K562 (cell line): ENCODE results near the gene KIAA0930. TPM values are rescaled to one million over a fixed set of nuclear protein-coding genes. Genes with fewer than 3 reads are reported as not detected.

ENCODE experiments used
- ATAC-seq: fragments of 200-7000 bp; cut with Tn5 transposase; 3 replicates; pipeline ENCODE4 v1.9.1; 2020; ENCODE audit warnings: moderate library complexity
- BruUV-seq: library from RNA; stranded (reverse); fragments of 400-500 nt; replicated peaks from 2 replicates; lab custom pipeline; 2021; lab: Mats Ljungman, UMichigan
- CTCF ChIA-PET: fragments of 300-600 bp; formaldehyde crosslinking; extraction: SDS; loops from one replicate; lab custom pipeline; 2021; ENCODE audit warnings: low intra/inter-chr PET ratio; lab: Yijun Ruan, JAX
- POLR2A ChIA-PET: fragments of 300-600, 350-650 bp; sonication (Branson Sonifier 250); formaldehyde crosslinking; extraction: SDS; loops from one replicate; lab custom pipeline; 2021; ENCODE audit warnings: antibody characterized with exemption, inconsistent platforms; lab: Yijun Ruan, JAX
- DNase-seq, 4 experiments: peaks; one replicate each; pipeline versions ENCODE4 v3.0.0 to v3.0.0-alpha.2; 2011 to 2018; ENCODE audit warnings: low spot score in 3 of 4, mixed read lengths in 3 of 4; ENCODE audit errors: extremely low read depth in 1 of 4
- FAIRE-seq: peaks from 2 replicates; lab custom pipeline; 2011; peaks lifted over from hg19 to GRCh38; lab: Jason Lieb, UNC
- H2AFZ ChIP-seq: 2 replicates; pipeline ENCODE4 v1.6.0; 2011; ENCODE audit warnings: low read depth, low read length, control low read depth, inconsistent platforms
- H3K27ac ChIP-seq: fragments of 200-600 bp; 3 replicates; pipeline ENCODE4 v1.8.0; 2011; ENCODE audit warnings: low read depth, mild to moderate bottlenecking, control low read depth, inconsistent platforms, low read length, moderate library complexity, mixed read lengths; ENCODE audit errors: extremely low read depth
- H3K27me3 ChIP-seq, 2 experiments: fragments of 300-600 bp in 1 of 2; 2 replicates in 1 of 2; 3 replicates in 1 of 2; pipeline versions ENCODE4 v1.6.0 to v1.8.0; 2011; ENCODE audit warnings: inconsistent platforms in 2 of 2, low read length in 2 of 2, mild to moderate bottlenecking in 1 of 2, mixed read lengths in 1 of 2, moderate library complexity in 1 of 2; ENCODE audit not compliant: control insufficient read depth in 2 of 2, insufficient read depth in 2 of 2
- H3K36me3 ChIP-seq: fragments of 300-600 bp; 3 replicates; pipeline ENCODE4 v1.8.0; 2011; ENCODE audit warnings: mild to moderate bottlenecking, low read length, inconsistent platforms; ENCODE audit not compliant: control insufficient read depth, insufficient read depth
- H3K4me1 ChIP-seq, 2 experiments: fragments of 200-600 bp in 1 of 2; replicated peaks in 1 of 2; 2 replicates in 1 of 2; 3 replicates in 1 of 2; pipeline versions ENCODE4 v1.5.1 to v1.8.0; 2011; ENCODE audit warnings: inconsistent platforms in 2 of 2, low read length in 2 of 2, mild to moderate bottlenecking in 1 of 2, mixed read lengths in 1 of 2, moderate library complexity in 1 of 2; ENCODE audit not compliant: control insufficient read depth in 2 of 2, insufficient read depth in 2 of 2
- H3K4me2 ChIP-seq: 2 replicates; pipeline ENCODE4 v1.6.1; 2011; ENCODE audit warnings: low read length, control low read depth, inconsistent platforms, mixed read lengths; ENCODE audit not compliant: insufficient read depth
- H3K4me3 ChIP-seq: fragments of 200-600 bp; sonication (generic), shearing (Covaris generic); 2 replicates; pipeline ENCODE4 v1.5.1; 2016; ENCODE audit warnings: control low read depth, inconsistent platforms
- H3K79me2 ChIP-seq: fragments of 200-600 bp; 3 replicates; pipeline ENCODE4 v1.8.0; 2011; ENCODE audit warnings: low read length, inconsistent platforms; ENCODE audit not compliant: control insufficient read depth, insufficient read depth
- H3K9ac ChIP-seq, 2 experiments: 2 replicates each; pipeline versions ENCODE4 v1.6.0 to v1.6.1; 2011; ENCODE audit warnings: low read depth in 2 of 2, low read length in 2 of 2, control low read depth in 1 of 2, inconsistent platforms in 1 of 2, mild to moderate bottlenecking in 1 of 2, mixed read lengths in 1 of 2; ENCODE audit not compliant: insufficient read depth in 1 of 2
- H3K9me1 ChIP-seq: one replicate; pipeline ENCODE4 v1.6.0; 2011; ENCODE audit warnings: inconsistent platforms, mild to moderate bottlenecking, low read length, moderate library complexity; ENCODE audit not compliant: control insufficient read depth, insufficient read depth
- H3K9me3 ChIP-seq: replicated peaks from 2 replicates; pipeline ENCODE4 v1.5.1; 2011; ENCODE audit warnings: low read depth, low read length, inconsistent platforms; ENCODE audit not compliant: control insufficient read depth, insufficient read depth
- H4K20me1 ChIP-seq: replicated peaks from 2 replicates; pipeline ENCODE4 v1.6.1; 2011; ENCODE audit warnings: low read length, inconsistent platforms, mixed read lengths; ENCODE audit not compliant: control insufficient read depth, insufficient read depth
- ATF3 ChIP-seq, 2 experiments: fragments of 450-650 bp in 1 of 2; sonication (generic) in 1 of 2; formaldehyde crosslinking in 1 of 2; IDR thresholded peaks in 1 of 2; conservative IDR thresholded peaks in 1 of 2; 2 replicates each; pipeline versions ENCODE4 v1.6.1 to v1.8.1; 2016 to 2023; ENCODE audit warnings: mild to moderate bottlenecking in 2 of 2, moderate library complexity in 2 of 2, inconsistent platforms in 1 of 2, missing genetic modification reagents in 1 of 2
- CCNT2 ChIP-seq: IDR thresholded peaks from 2 replicates; pipeline ENCODE4 v1.6.1; 2011; ENCODE audit warnings: borderline replicate concordance, low read depth, mild to moderate bottlenecking, moderate library complexity, mixed read lengths, low read length; ENCODE audit not compliant: insufficient read length; ENCODE audit errors: extremely low read depth
- ESRRB ChIP-seq: fragments of 250-450 bp; sonication (Bioruptor Pico); IDR thresholded peaks from 2 replicates; pipeline ENCODE4 v1.5.0; 2020; ENCODE audit warnings: mild to moderate bottlenecking, moderate library complexity, borderline replicate concordance
- FOXK2 ChIP-seq, 2 experiments: fragments of 450-650 bp; IDR thresholded peaks in 1 of 2; conservative IDR thresholded peaks in 1 of 2; 2 replicates each; pipeline ENCODE4 v1.6.1; 2016; ENCODE audit warnings: low read depth in 2 of 2, mild to moderate bottlenecking in 1 of 2
- FOXP1 ChIP-seq: sonication (generic); formaldehyde crosslinking; IDR thresholded peaks from 2 replicates; pipeline ENCODE4 v1.8.0; 2022; ENCODE audit warnings: mild to moderate bottlenecking, missing genetic modification reagents
- HMG20A ChIP-seq: fragments of 450-650 bp; formaldehyde crosslinking; conservative IDR thresholded peaks from 2 replicates; pipeline ENCODE4 v1.4.0; 2020; ENCODE audit warnings: mild to moderate bottlenecking, mixed read lengths
- NFIX ChIP-seq: fragments of 250-450 bp; sonication (Bioruptor Pico); IDR thresholded peaks from 2 replicates; pipeline ENCODE4 v1.4.0; 2020; ENCODE audit warnings: low read depth, mild to moderate bottlenecking, moderate library complexity
- NR2F6 ChIP-seq: fragments of 450-650 bp; formaldehyde crosslinking; IDR thresholded peaks from 2 replicates; pipeline ENCODE4 v1.4.0; 2020; ENCODE audit warnings: mild to moderate bottlenecking
- TCF15 ChIP-seq: fragments of 250-450 bp; sonication (Bioruptor Pico); IDR thresholded peaks from 2 replicates; pipeline ENCODE4 v1.8.0; 2022; ENCODE audit warnings: moderate library complexity, mild to moderate bottlenecking, inconsistent platforms
- ZNF347 ChIP-seq: fragments of 450-650 bp; formaldehyde crosslinking; IDR thresholded peaks from 2 replicates; pipeline ENCODE4 v1.4.0; 2020; ENCODE audit warnings: low read depth, mild to moderate bottlenecking, moderate library complexity
- ZNF511 ChIP-seq: sonication (generic); formaldehyde crosslinking; IDR thresholded peaks from 2 replicates; pipeline ENCODE4 v1.8.0; 2022; ENCODE audit warnings: mild to moderate bottlenecking, missing genetic modification reagents
- WGBS: fragments of 100-300 bp; shearing (Covaris generic); methylation state at CpG from one replicate; pipeline ENCODE4 v1.1.6; 2016; ENCODE audit warnings: low coverage, mixed read lengths; ENCODE audit not compliant: insufficient coverage; ENCODE audit errors: missing lambda C conversion rate; 5-methylcytosine and 5-hydroxymethylcytosine counted together
- in situ Hi-C: fragments of 300-500 bp; cut with MboI; formaldehyde crosslinking; loops from 4 replicates; pipeline ENCODE4 v1.15.0; 2018; ENCODE audit warnings: inconsistent platforms, mixed read lengths
- intact Hi-C: fragments of 100-400 bp; cut with micrococcal nuclease; formaldehyde crosslinking; loops from 2 replicates; pipeline ENCODE4 v1.14.2; 2022
- polyA plus RNA-seq, 8 experiments: library from polyadenylated mRNA; depleted of rRNA in 4 of 8; stranded (reverse) in 5 of 8; unstranded in 3 of 8; fragments of >200 nt; fragmentation: Nextera tagmentation in 2 of 8; fragmentation: Illumina TruSeq in 1 of 8; extraction: Ambion mirVana in 2 of 8; extraction: Trizol in 1 of 8; gene quantifications; 2 replicates each; pipeline versions ENCODE4 v1.2.1 to v1.2.3, GENCODE V29; 2011 to 2014; ENCODE audit warnings: inconsistent platforms in 1 of 8, missing spikeins in 1 of 8
- total RNA-seq, 7 experiments: library from RNA; depleted of rRNA in 6 of 7; stranded (reverse); fragments of >200 nt in 6 of 7; fragmentation: Illumina TruSeq in 2 of 7; extraction: Trizol in 2 of 7; gene quantifications; 2 replicates each; pipeline versions ENCODE4 v1.2.1 to v1.2.3, GENCODE V29; 2011 to 2021; ENCODE audit warnings: low replicate concordance in 1 of 7

KIAA0930 gene
- total and polyA plus RNA-seq, 9 of the 15 experiments (the other 6 are each of a cell fraction or from before 2014, with no cell fraction given), result 0.24 to 12.1 (median 6.4) TPM

- no peak overlapping the region for H3K27ac ChIP-seq
- H3K79me2 ChIP-seq, result no peaks in the 10 kb centered on the region
- CTCF ChIA-PET, result no interaction called here
- H3K27me3 ChIP-seq, result no peaks in the 10 kb centered on the region; a peak in 1 of 5 replicates
- 65% methylated on average over 9 of the region's 11 CpGs for WGBS
- H2AFZ ChIP-seq, result no peak overlapping the region
- no peak for DNase-seq
- H3K4me1 ChIP-seq, result peaks cover 0 to 17% of the 10 kb centered on the region in 2 experiments; a peak in 2 of 5 replicates
- no peak for ATAC-seq
- BruUV-seq, result no TSS peak
- POLR2A ChIA-PET, result no interaction called here
- intact Hi-C loops, result no loop called here
- H3K36me3 ChIP-seq, result no peaks in the 10 kb centered on the region
- no peaks in the 10 kb centered on the region for H3K9me3 ChIP-seq
- H3K4me2 ChIP-seq, result no peak overlapping the region
- no peak overlapping the region for H3K4me3 ChIP-seq
- FAIRE-seq, result no peak
- H4K20me1 ChIP-seq, result peaks cover 8% of the 10 kb centered on the region
- in situ Hi-C loops, result no loop called here
- H3K9me1 ChIP-seq, result no peaks in the 10 kb centered on the region
- TF ChIP-seq ZNF347 (CRISPR knock-in tag) (no peak), FOXK2 (conservative IDR thresholded peaks at IDR 0.05 in 1 of 2, IDR thresholded peaks at IDR 0.05 in 1 of 2; ENCODE audit: low read depth in 2 of 2) (no peak), ATF3 (IDR thresholded peaks at IDR 0.05) (no peak), ATF3 (CRISPR knock-in tag; conservative IDR thresholded peaks at IDR 0.05) (no peak), ZNF511 (CRISPR knock-in tag) (no peak), ESRRB (CRISPR knock-in tag) (no peak), FOXP1 (CRISPR knock-in tag) (no peak), HMG20A (CRISPR knock-in tag) (no peak), NFIX (CRISPR knock-in tag) (no peak), TCF15 (CRISPR knock-in tag) (no peak), CCNT2 (no peak), NR2F6 (CRISPR knock-in tag) (no peak)
- TF ChIP-seq, all 486 proteins: peak for 0
- H3K9ac ChIP-seq, result no peak overlapping the region
These were observed 16.4 kb downstream of the KIAA0930 start for GRCh38 chr22:45224331-45224730.
